ENCODE results near the gene NEK7.
A peak's percentile ranks its signal among the peaks of the same experiment; 100 is the strongest.
"Not testable (repeated sequence)": the region's sequence is repeated elsewhere in the genome, so short reads cannot be mapped to it uniquely, and the experiment has no call there.

The NEK7 gene

GRCh38 chr1:198205016-198205684 lies 48.4 kb downstream of the NEK7 start:
- no peak for DNase-seq (ENCODE audit: low spot score)

DNA sequence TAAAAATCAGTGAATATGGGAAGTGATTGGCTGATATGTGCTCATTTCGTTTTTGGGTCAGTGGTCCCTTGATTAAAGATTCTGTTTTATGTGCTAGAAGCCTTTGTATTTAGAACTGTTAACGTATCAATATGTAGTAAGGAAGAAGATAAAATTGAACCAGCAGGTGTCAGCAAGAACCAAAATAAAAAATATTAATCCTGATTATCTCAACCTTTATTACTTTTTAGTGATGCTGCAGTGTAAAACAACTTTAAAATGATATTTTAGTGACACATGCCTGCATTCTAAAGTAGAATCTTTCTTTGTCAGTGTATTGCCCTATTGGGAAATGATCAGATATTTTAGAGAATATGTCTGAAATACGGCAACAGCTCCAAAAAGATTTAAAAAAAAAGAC lies 49.5 kb downstream of the NEK7 start:
- no peak for DNase-seq (ENCODE audit: low spot score)

DNA sequence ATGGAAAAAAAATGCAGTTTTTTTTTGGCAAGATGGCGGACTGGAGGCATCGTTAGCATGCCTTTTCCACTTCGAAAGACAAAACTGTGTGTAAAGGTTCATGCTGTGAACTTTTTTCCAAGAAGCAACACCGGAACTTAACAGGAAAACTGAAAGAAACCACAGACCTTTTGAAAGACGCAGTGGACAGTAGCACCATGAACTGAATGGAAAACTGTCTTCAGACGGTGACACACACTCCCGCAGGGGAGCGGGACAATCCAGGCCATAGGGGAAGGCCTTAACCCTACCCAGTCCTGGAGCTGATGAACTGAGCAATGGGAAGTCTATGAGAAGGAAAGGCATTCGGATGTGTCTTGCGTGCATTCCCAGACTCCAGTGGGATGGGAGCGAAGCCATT lies 54.9 kb downstream of the NEK7 start:
- DNase-seq (ENCODE audit: low spot score): no peak

DNA sequence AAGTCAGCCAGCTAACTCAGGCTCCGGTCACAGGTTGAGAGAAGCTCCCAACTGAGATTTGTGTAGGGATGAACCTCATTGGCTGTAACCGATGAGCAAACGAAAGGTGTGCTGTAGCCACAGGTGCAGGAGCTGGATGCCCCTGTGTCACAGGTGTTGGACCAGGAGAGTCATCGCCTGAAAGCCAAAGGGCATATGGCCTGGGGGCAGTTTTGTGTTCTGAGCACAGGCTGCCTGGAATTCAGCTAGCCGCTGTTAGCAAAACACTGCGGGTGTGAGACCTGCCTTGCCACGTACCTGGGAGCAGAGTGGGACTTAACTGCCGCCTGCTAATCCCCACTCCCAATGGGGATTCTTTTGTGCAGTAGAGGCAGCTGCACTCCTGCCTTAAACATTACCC lies 55.3 kb downstream of the NEK7 start:
- no peak for DNase-seq (ENCODE audit: low spot score)

DNA sequence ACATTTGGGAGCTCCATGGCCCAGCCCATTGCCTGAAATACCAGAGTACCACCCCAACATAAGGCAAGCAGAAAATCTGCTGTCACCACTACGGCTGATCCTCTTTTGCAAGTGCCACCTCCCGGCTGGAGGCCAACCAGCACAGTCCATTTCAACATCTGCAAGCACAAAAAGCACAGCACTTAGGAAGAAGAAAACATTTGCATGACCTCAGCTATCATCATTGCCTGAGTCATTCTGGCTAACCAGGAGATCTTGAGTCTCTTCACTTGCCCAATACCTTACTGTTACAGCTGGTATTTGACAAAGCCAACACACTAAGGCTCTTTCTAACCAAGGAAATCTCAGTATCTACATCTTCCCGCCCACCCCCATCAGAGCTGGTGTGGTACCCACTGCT lies 55.9 kb downstream of the NEK7 start:
- DNase-seq (ENCODE audit: low spot score): peak; percentile 30

- no peak for DNase-seq (ENCODE audit: low spot score)
Measured at GRCh38 chr1:198214924-198215323, 58.1 kb downstream of the NEK7 start.

- DNase-seq (ENCODE audit: low spot score): no peak
Measured at GRCh38 chr1:198220428-198220827, 63.6 kb downstream of the NEK7 start.

- not testable (repeated sequence) for DNase-seq (ENCODE audit: low spot score)
Measured at GRCh38 chr1:198227010-198227409, 70.2 kb downstream of the NEK7 start.

- not testable (repeated sequence) for DNase-seq (ENCODE audit: low spot score)
Measured at GRCh38 chr1:198227454-198227853, 70.7 kb downstream of the NEK7 start.

DNA sequence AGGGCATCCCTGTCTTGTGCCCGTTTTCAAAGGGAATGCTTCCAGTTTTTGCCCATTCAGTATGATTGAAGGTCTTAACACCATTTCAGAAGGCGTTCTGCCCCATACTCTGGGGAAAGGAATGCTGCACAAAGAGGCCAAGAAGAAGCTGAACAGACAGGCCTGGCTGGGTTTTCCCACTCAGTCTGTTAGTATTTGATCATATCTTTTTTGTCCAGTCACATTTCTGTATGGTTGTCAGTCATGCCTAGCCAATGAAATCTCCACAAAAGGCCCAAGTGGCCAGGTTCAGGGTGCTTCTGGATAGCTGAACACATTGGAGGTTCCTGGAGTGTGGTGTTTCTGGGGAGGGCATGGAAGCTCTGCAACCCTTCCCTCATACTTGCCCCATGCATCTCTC lies 72.1 kb downstream of the NEK7 start:
- no peak for DNase-seq (ENCODE audit: low spot score)

DNA sequence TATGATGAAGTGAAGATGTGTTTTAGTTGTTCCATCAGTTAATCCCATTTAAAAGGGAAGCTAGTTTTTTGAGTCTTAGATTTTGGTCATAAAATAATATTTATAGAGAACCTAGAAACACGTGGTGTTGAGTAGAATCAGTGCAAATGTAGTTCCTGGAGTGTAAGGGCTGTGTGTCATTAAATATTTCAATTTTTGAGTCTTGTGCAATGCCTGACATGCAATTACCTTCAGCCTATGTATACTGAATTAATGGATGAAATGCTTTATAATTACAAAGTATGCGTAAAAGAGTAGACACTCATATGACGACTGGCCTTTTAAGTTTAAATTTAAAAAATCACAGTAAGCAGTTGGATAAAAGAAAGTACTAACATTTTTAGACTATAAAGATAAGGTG lies 75.0 kb downstream of the NEK7 start:
- DNase-seq (ENCODE audit: low spot score): no peak

DNA sequence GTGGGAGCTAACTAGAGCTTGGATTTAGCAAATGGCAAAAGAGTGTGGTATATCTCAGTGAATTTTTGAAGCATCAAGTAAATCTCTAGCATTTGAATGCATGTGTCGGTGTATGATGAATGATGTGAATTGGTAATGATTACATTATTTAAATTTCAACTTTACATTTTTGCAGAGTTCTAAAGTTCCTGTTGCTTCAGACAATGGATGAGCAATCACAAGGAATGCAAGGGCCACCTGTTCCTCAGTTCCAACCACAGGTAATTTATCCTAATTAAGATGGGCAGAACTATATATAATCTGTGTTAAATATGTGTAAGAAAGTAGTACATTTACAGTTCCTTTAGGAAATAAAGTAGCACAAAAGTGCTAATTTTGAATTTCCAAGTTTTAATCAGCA lies 75.6 kb downstream of the NEK7 start:
- DNase-seq (ENCODE audit: low spot score): no peak

- DNase-seq (ENCODE audit: low spot score): no peak
Measured at GRCh38 chr1:198232940-198233675, 76.3 kb downstream of the NEK7 start.

DNA sequence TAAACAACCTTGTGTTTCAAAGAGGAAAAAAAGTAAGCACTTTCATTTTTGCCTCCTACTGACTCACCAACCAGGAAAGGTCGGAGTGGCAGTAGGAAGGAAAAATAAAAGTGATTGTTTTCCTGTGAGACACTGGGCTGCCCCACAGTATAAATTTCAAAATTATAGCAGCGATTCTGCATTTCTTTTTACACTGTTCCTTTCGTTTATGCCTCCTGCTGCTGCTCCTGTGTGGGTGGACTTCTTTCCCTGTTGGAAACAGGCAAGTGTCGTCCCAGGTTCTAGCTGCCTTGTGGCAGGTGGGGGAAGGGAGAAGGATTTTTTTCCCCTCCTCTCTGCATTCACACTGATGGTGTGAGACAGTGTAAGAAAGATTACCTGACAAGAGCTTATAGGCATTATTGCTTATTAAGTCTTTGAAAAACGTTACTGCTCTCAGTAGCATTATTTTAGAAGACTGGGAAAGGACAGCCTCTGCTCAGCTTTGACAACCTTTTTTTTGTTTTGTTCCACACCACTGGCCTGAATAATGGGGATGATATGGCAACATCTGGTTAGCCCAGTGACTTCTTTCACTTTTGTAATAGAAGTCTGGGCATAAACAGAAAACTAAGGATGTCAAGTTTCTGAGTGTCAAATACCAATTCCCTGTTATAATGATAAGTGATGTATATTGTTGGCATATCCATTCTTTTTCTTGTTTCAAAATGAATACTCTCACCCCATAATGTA lies 77.9 kb downstream of the NEK7 start:
- DNase-seq (ENCODE audit: low spot score): no peak

- DNase-seq (ENCODE audit: low spot score): no peak
Measured at GRCh38 chr1:198238121-198238520, 81.3 kb downstream of the NEK7 start.

DNA sequence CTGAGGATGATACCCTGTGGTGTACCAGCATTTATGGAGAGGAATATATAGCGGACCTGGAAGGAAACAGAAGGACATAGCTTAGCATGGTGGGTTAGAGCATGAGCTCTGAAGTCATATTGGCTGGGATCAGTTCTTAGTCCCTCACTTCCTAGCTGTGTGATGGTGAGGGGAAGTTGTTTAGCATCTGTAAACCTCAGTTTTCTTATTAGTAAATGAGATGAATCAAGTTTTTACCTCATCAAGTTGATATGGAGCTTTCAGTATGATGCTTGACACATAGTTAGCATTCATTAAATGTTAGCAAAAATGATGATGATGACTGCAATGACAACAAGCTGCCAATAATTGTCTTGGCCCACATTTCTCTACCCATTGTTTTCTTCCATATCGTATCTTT lies 84.8 kb downstream of the NEK7 start:
- no peak for DNase-seq (ENCODE audit: low spot score)

DNA sequence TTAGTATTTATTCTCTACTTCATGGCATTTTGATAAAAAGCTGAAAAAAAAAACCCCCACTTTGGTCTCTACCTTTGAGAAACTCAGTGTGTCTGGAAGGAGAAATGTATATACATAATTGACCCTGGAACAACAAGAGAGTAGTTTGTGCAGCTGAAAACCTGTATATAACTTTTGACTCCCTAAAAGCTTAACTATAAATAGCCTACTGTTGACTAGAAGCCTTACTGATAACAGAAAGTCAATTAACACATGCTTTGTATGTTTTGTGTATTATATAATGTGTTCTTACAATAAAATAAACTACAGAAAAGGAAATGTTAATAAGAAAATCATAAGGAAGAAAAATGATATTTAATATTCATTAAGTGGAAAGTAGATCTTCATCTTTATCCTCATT lies 88.0 kb downstream of the NEK7 start:
- DNase-seq (ENCODE audit: low spot score): no peak

- DNase-seq (ENCODE audit: low spot score): no peak
Measured at GRCh38 chr1:198245379-198245778, 88.6 kb downstream of the NEK7 start.

DNA sequence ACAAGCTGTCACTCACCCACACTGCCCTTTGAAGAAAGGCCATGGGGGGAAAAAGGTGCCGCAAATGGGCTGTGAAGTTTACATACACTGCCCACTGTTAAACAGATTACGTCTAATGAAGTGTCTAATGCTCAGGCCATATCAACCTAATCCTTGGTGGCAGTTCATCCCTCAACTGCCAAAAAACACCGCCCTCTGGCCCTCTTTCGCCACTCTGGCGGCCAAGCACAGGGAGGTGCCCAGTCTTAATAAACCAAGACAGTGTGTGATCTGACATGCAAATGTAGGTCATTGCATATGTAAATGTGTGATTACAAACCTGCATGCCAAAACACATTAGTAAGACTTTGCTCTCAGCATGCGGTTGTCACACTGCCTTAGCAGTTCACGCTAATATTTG lies 89.5 kb downstream of the NEK7 start:
- no peak for DNase-seq (ENCODE audit: low spot score)

DNA sequence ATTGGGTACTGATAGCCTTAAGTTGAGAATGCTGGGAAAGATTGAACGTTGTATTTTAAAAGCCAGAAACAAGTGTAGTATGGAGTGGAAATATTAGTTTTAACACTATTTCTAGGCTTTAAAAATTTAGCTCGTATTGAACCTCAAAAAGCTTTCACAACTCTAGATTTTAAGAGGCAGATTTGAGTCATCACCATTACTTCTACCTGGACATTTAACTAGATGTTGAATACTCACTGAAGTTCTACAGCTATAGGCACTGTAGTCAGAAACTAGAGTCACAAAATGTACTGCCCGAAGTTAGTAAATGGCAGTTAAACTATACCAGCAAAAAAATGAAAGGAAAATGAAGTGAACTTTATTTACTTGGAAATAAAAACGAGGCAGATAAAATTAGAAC lies 96.5 kb downstream of the NEK7 start:
- DNase-seq (ENCODE audit: low spot score): no peak

GRCh38 chr1:198253668-198254067 lies 96.9 kb downstream of the NEK7 start:
- no peak for DNase-seq (ENCODE audit: low spot score)

DNA sequence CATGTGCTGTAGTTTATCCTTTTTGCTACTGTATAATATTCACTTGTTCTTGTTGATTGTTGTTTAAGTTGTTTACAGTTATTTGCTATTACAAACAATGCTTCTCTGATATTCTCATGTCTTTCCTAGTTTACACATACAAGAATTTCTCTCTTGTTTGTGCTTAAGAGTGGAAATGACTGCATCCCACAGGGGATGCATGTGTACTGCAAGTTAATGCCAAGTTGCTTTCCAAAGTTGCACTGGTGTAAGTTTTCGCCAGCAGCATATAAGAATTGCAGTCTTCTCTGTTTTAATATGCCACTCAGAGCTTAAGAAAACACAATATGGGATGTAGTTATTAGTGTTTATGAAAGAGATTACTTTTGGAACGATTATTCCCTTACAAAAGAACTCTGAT lies 97.7 kb downstream of the NEK7 start:
- DNase-seq (ENCODE audit: low spot score): no peak

GRCh38 chr1:198254948-198255347 lies 98.2 kb downstream of the NEK7 start:
- no peak for DNase-seq (ENCODE audit: low spot score)
